Measurements from ENCODE around the gene NUP153.
A peak's percentile ranks its signal among the peaks of the same experiment; 100 is the strongest.
"Not testable (repeated sequence)": the region's sequence is repeated elsewhere in the genome, so short reads cannot be mapped to it uniquely, and the experiment has no call there.

NUP153 gene

GRCh38 chr6:17599877-17600526, 106.7 kb downstream of the NUP153 start, which contains the start of gene FAM8A1:
TSS of gene FAM8A1 (plus strand) at chr6:17600302. CDS start at chr6:17600410, 108 bp downstream.
- peak; percentile 96 to 97 for DNase-seq

- DNase-seq, result no peak
Measured at GRCh38 chr6:17596085-17596484, 110.6 kb downstream of the NUP153 start.

GRCh38 chr6:17593246-17593645, 113.5 kb downstream of the NUP153 start:
- no peak for DNase-seq

- DNase-seq, result no peak
Measured at GRCh38 chr6:17591287-17591686, 115.4 kb downstream of the NUP153 start.

GRCh38 chr6:17589406-17590096, 117.2 kb downstream of the NUP153 start:
- no peak for DNase-seq

GRCh38 chr6:17588011-17588410, 118.7 kb downstream of the NUP153 start:
- DNase-seq, result no peak

- DNase-seq, result not testable (repeated sequence)
Measured at GRCh38 chr6:17586623-17587022, 120.1 kb downstream of the NUP153 start.

- DNase-seq, result no peak
Measured at GRCh38 chr6:17585766-17586490, 120.8 kb downstream of the NUP153 start.

GRCh38 chr6:17584241-17584803, 122.4 kb downstream of the NUP153 start:
- no peak for DNase-seq

GRCh38 chr6:17583811-17584210, 122.9 kb downstream of the NUP153 start:
- DNase-seq, result no peak

GRCh38 chr6:17581282-17581681, 125.4 kb downstream of the NUP153 start:
- peak in 1 of 2 experiments; percentile 23 for DNase-seq

- peak; percentile 41 to 49 for DNase-seq
Measured at GRCh38 chr6:17580518-17581048, 126.1 kb downstream of the NUP153 start.

- DNase-seq, result no peak
Measured at GRCh38 chr6:17577059-17577458, 129.7 kb downstream of the NUP153 start.

GRCh38 chr6:17574866-17575560, 131.7 kb downstream of the NUP153 start:
- DNase-seq, result no peak

GRCh38 chr6:17565399-17565798, 141.3 kb downstream of the NUP153 start:
- no peak for DNase-seq
